Glutamatergic neuron (in vitro differentiated cells): ENCODE data around the gene SLC10A1. TPM values are rescaled to one million over a fixed set of nuclear protein-coding genes. Genes with fewer than 3 reads are reported as not detected.
A peak's percentile ranks its signal among the peaks of the same experiment; 100 is the strongest.

Experiments
- DNase-seq: peaks from one replicate; pipeline ENCODE4 v3.0.0; 2022
- H3K27ac Mint-ChIP-seq: one replicate; pipeline ENCODE4 v1.8.0; 2020; ENCODE audit warnings: mild to moderate bottlenecking, mixed read lengths, inconsistent platforms; ENCODE audit not compliant: unreplicated experiment
- H3K27me3 Mint-ChIP-seq: one replicate; pipeline ENCODE4 v1.8.0; 2020; ENCODE audit warnings: mild to moderate bottlenecking, moderate library complexity, mixed read lengths, inconsistent platforms; ENCODE audit not compliant: unreplicated experiment
- H3K36me3 Mint-ChIP-seq: one replicate; pipeline ENCODE4 v1.8.0; 2020; ENCODE audit warnings: mild to moderate bottlenecking, mixed read lengths, inconsistent platforms; ENCODE audit not compliant: unreplicated experiment
- H3K4me1 Mint-ChIP-seq: one replicate; pipeline ENCODE4 v1.8.0; 2020; ENCODE audit warnings: mild to moderate bottlenecking, low read depth, mixed read lengths, inconsistent platforms; ENCODE audit not compliant: unreplicated experiment
- H3K4me3 Mint-ChIP-seq: one replicate; pipeline ENCODE4 v1.8.0; 2020; ENCODE audit warnings: mild to moderate bottlenecking, mixed read lengths, inconsistent platforms; ENCODE audit not compliant: unreplicated experiment
- H3K9me3 Mint-ChIP-seq: one replicate; pipeline ENCODE4 v1.8.0; 2020; ENCODE audit warnings: mild to moderate bottlenecking, moderate library complexity, mixed read lengths, inconsistent platforms; ENCODE audit not compliant: unreplicated experiment
- total RNA-seq: library from RNA; stranded (reverse); fragmentation: NEBNext Ultra II Directional; extraction: Animal tissue kit (Norgen Biotek cat#: 25700); gene quantifications from one replicate; pipeline ENCODE4 v1.2.1, GENCODE V29; 2021; ENCODE audit not compliant: unreplicated experiment
- TF ChIP-seq, protein P1 (sequence below): fragments of 200-600 bp; sonication (generic); IDR thresholded peaks from one replicate; pipeline ENCODE4 v1.5.0; 2021; ENCODE audit not compliant: partially characterized antibody, unreplicated experiment

Gene SLC10A1
- total RNA-seq, 1 donor from 2014 or later = not detected

DNA sequence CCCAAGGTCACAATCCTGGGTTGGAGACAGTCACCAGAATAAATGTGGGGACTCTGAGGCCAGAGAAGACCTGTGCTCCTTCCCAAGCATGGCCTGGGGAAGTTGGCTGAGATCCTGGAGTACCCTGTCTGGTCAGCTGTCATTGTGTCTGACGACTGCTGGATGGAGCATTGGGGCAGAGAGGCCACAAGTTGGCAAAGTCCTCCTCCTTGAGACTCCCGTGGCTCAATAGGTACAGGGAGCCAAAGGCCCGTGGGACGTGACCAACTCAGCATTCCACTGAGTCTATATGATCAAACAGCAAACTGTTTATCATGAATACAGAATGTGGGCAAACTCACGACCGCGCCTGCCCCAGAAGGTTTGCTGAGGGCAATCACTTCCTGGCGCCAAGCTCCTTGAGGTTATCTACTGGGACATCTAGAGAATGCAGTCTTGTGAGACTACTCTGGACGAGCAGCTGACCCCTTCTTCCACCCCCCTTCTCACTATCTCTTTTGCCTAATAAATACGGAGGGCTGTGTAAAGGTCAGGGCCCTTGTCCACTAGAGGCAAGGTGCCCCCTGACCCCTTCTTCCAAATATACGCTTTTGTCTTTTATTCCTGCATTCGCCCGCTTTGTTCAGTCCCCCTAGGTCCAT, 14.3 kb upstream of the SLC10A1 start:
- no peak for DNase-seq
- Mint-ChIP-seq H3K27ac (no peak overlapping the region), H3K4me1 (no peaks in the 10 kb centered on the region), H3K9me3 (no peaks in the 10 kb centered on the region), H3K4me3 (no peak overlapping the region), H3K36me3 (no peaks in the 10 kb centered on the region), H3K27me3 (peaks cover 6% of the 10 kb centered on the region)
- TF ChIP-seq, protein P1, sequence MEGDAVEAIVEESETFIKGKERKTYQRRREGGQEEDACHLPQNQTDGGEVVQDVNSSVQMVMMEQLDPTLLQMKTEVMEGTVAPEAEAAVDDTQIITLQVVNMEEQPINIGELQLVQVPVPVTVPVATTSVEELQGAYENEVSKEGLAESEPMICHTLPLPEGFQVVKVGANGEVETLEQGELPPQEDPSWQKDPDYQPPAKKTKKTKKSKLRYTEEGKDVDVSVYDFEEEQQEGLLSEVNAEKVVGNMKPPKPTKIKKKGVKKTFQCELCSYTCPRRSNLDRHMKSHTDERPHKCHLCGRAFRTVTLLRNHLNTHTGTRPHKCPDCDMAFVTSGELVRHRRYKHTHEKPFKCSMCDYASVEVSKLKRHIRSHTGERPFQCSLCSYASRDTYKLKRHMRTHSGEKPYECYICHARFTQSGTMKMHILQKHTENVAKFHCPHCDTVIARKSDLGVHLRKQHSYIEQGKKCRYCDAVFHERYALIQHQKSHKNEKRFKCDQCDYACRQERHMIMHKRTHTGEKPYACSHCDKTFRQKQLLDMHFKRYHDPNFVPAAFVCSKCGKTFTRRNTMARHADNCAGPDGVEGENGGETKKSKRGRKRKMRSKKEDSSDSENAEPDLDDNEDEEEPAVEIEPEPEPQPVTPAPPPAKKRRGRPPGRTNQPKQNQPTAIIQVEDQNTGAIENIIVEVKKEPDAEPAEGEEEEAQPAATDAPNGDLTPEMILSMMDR = no peak

DNA sequence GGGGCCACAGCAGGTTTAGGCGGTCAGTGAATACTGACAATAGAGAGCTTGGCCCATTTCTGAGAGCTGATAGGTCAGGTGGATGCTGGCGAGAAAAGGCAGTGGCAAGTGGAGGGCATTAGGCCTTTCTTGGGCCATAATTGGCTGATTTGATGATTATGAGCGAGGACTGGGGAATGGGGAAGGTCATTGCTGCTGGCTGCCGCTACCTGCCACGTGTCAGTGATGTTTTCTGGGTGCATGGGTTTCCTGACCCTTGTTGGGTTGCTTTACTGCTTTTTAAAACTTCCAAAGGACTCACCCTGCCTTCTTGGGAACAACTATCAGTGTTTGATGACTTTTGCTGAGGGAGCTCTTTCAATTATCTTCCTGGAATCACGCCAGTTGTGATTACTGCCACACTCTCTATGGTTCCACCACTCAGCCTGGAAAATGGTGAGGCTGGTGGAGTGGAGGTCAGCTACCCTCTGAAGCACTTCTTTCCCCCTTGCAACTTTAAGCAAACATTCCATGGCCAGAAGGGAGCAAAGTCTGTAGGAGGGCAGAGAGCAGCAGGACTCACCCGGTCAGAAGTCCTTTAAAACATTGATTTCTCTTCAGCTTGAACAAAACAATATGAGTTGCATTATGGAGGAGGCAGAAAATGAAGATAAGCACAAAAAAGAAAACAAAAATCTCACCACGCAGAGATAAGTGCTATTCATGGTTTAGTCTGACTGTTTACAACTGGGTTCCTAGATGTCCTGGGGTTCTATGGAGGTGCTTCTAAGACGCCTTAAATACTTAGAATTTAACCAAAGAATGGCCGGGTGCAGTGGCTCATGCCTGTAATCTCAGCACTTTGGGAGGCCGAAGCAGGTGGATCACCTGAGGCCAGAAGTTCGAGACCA, 12.1 kb upstream of the SLC10A1 start:
- Mint-ChIP-seq H3K4me3 (no peak overlapping the region), H3K36me3 (no peaks in the 10 kb centered on the region), H3K27ac (no peak overlapping the region), H3K4me1 (no peaks in the 10 kb centered on the region), H3K27me3 (peaks cover 6% of the 10 kb centered on the region), H3K9me3 (no peaks in the 10 kb centered on the region)
- DNase-seq = no peak
- TF ChIP-seq, protein P1 = no peak

DNA sequence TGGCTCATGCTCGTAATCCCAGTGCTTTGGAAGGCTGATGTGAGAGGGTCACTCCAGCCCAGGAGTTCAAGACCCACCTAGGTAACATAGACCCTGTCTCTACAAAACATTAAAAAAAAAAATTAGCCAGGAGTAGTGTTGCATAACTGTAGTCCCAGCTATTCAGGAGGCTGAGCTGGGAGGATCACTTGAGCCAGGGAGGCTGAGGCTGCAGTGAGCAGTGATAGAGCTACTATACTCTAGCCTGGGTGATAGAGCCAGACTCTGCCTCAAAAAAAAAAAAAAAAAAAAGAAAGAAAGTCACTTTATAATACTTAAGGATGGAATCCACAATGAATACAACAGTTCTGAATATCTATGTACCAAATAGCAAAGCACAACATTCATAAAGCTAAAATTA, 10.2 kb upstream of the SLC10A1 start:
- TF ChIP-seq, protein P1 = no peak
- Mint-ChIP-seq H3K4me1 (no peaks in the 10 kb centered on the region), H3K27me3 (peaks cover 6% of the 10 kb centered on the region), H3K27ac (no peak overlapping the region), H3K9me3 (no peaks in the 10 kb centered on the region), H3K4me3 (no peak overlapping the region), H3K36me3 (no peaks in the 10 kb centered on the region)
- no peak for DNase-seq

DNA sequence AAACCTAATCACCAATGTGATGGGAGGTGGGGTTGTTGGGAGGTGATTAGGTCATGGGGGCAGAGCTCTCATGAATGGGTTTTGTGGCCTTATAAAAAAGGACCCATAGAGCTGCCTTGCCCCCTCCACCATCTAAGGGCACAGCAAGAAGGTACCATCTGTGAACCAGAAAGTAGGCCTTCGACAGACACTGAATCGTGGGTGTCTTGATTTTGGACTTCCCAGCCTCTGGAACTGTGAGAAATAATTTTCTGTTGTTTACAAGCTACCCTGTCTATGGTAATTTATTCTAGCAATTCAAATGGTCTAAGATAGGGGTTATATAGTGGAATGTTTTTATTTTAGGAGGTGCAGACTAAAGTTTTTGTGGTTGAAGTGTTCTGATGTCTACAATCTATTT, 7.9 kb upstream of the SLC10A1 start:
- H3K9me3 Mint-ChIP-seq = peaks cover 5% of the 10 kb centered on the region
- H3K36me3 Mint-ChIP-seq = peaks cover 7% of the 10 kb centered on the region
- no peak overlapping the region for H3K27ac Mint-ChIP-seq
- no peaks in the 10 kb centered on the region for H3K4me1 Mint-ChIP-seq
- DNase-seq = no peak
- no peak overlapping the region for H3K4me3 Mint-ChIP-seq
- H3K27me3 Mint-ChIP-seq = peaks cover 2% of the 10 kb centered on the region
- TF ChIP-seq, protein P1 = no peak

DNA sequence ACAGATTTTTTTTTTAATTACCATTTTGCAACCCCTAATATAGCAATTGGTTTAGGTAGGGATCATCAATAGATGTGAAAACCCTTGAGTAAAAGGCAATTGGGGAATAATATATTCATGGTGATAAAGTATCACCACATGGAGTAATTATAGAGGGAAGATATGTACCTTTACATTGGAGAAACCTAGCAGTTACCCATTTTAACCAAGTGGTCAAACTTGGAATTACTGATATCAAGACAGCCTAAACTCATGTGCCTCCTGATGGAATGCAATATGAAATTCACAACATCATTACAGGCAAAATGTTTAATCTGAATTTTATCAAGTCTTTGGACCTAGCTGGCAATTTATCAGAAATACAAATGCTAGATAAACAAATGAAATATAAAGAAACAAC, 6.7 kb upstream of the SLC10A1 start:
- peaks cover under 1% of the 10 kb centered on the region for H3K27me3 Mint-ChIP-seq
- TF ChIP-seq, protein P1 = peak; percentile 46
- no peak overlapping the region for H3K27ac Mint-ChIP-seq
- H3K36me3 Mint-ChIP-seq = peaks cover 7% of the 10 kb centered on the region
- no peak overlapping the region for H3K4me3 Mint-ChIP-seq
- DNase-seq = no peak
- no peaks in the 10 kb centered on the region for H3K4me1 Mint-ChIP-seq
- H3K9me3 Mint-ChIP-seq = peaks cover 5% of the 10 kb centered on the region
